NCI-H510A treated with DMSO at 0.1 percent for 48 hours (cell line): Measurements from ENCODE around the gene DUOXA1.

Experiments used
- DNase-seq: peaks from one replicate; lab custom pipeline; 2025; lab: John Stamatoyannopoulos, UW

DUOXA1 gene, protein sequence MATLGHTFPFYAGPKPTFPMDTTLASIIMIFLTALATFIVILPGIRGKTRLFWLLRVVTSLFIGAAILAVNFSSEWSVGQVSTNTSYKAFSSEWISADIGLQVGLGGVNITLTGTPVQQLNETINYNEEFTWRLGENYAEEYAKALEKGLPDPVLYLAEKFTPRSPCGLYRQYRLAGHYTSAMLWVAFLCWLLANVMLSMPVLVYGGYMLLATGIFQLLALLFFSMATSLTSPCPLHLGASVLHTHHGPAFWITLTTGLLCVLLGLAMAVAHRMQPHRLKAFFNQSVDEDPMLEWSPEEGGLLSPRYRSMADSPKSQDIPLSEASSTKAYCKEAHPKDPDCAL

DNA sequence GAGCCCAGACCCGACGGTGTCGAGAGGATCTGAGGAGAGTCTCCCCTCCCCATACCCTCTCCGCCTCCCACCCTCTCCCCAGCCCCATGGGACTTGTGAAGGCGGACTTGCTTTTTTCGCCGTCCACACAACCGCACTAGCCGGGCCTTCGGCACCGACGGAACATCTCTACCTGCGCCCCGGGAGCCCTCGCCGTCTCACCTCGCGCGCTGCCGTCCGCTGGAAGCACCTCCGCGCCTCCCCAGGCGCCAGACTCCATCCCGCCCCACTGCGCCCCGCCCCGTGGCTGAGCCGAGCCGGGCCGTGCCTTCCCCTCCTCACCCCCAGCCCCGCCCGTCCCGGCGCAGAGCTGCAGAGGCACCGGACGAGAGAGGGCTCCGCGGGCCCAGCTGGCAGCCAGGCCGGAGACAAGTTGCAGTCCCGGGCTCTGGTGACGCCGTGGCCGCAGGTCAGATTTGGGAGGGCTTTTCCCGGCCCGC is at the start of gene DUOXA1, which contains the start of gene DUOX1:
DUOXA1 (minus strand) TSS at position 229 of the 479 bp plus-strand sequence. CDS start 6,865 bp downstream, outside the sequence.
DUOX1 (plus strand) TSS at position 344 of the 479 bp plus-strand sequence. CDS start 1,973 bp downstream, outside the sequence.
- no peak for DNase-seq

DNA sequence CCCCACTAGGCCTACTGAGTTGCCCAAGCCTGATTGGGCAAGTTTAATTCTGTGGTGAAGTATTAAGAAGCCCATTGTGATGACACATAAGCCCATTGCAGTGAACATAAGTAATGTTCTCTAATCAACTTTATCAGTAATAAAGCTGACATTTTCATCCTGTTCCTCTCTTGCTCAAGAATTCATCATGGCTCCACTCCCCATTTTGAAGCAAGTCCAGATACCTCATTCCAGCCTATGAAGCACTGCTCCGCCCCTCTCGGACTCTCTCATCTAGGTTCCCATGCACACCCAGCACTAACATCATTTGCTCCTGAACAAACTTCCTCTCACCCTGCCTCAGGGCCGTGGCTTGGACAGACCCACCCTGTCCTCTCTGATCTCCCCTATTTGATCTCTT is 47.6 kb upstream of the DUOXA1 start:
- DNase-seq, result no peak

DNA sequence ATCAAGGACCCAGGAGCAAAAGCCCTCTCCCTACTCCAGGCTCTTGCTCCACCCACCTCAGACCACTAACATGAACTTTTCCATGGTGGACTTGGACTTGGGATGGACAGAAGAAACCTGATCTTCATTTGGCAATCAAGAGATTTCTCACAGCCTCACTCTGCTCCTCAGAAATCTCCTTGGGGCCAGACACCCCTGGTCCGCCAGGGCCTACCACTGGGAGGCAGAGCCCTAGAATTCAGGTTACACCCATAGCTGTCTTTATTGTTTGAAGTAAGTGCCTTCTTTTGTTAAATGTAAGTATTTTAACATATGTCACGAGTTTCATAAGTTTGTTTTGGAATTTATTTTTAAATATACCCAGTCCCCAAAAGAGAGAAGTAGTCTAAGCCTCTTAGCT is 44.9 kb upstream of the DUOXA1 start:
- no peak for DNase-seq

DNA sequence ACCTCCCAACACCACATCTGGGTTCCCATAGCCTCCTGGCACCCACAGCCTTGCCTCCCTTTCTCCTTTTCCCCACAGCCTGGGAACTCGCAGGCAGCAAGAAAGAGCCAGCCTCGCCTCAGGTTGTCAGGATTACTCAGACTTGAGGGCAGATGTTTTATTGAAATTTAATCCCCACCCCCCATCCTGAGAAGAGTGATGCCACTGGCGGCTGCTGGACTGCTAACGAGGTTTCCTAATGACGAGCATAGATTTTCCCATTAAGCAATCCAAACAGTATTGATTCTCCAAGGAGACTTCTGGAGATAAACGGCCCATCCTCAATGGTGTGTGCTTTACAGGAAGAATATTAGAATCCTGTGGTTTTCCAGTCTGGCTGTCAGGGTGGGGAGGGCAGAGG is 44.4 kb upstream of the DUOXA1 start:
- no peak for DNase-seq

DNA sequence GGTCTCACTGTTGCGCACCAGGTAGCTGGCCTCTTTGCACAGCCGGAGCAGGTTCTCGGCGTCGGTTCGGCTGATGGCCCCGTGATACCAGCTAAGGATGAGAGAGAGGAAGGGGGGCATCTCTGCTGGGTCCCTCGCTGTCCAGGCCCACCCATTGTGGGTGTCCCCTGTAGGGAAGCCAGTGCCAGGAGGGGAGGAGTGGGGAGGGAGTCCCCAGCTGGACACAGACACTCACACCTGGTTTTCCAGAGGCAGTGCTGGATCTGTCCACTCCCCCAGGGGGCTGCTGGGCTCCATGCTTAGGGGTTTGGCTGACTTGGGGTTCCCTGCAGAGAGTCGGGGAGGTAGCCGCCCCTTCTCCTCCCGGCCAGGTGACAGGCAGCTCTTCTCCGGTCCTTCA is 42.2 kb upstream of the DUOXA1 start:
- no peak for DNase-seq

DNA sequence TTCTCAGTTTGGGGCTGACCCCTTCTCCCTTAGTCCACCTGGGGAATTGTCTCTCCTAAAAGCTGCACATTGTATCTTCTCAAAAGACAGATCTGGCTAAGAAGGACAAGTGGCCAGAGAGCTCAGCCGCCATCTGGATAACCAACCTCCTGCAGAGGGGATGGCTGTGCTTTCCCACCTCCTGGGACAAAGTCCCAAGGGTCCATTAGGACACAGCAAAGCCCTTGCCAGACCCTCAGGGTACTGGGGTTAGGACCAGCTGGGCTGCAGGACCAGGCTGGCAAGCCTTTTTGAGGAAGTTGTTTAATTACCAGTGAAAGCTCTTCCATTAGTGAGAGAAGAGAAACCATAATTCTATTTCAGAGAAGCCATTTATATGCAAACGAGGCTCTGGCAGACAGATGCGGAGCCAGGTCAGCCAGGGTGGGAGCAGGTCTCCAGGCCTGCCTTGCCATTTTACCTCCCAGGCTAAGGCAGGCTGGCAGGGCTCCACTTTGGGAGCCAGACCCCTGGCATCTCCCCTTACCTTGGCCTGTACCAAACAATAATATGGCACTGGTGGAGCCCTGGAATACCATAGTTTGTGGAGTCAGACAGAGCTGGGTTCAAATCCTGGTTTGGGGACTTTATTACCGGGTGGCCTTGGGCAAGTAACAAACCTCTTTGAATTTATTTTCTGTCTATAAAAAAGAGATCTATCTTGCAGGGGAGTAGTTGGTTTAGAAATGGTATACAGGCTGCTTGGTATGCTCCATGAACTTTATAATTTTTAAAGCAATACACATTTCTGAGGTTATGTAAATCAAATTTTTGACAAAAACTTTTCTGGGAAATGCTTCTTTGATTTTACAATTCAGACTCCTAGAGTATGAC is 40.2 kb upstream of the DUOXA1 start:
- no peak for DNase-seq

DNA sequence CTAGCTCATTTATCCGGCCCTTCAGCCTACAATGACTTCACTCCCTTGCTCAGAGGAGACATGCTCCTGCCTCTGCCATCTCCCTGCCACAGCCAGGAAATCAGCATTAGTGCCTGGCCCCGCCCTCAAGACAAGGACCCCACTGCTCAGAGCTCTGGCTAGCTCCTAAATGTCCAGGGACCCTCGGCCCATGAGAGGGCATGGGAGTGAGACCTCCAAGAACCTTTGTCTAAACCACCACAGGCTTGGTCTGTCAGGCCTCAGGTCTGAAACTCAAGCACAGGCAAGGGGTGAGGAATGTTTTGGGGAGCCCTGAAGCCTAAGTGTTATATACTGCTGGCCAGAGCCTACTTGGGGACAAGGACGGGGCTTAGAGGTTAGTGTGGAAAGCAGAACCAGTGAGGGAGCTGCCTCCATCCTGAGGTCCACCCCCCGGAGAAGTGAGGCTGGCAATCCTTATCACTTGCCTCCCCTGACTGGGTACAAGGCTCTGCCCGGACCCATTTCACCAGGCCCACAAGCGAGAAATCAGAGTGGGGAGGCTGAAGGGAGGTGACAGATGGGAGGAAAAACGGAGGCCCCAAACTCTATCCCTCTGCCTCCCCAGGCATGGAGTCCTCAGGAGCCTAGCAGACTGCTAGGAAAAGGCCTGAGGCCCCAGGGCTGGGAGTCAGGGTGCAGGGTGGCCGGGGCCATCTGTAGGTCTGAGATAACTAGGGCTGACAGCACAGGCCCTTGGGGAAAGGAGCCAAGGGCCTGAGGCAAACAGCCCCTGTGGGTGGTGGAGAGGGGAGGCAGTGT is 39.3 kb upstream of the DUOXA1 start:
- DNase-seq, result no peak

DNA sequence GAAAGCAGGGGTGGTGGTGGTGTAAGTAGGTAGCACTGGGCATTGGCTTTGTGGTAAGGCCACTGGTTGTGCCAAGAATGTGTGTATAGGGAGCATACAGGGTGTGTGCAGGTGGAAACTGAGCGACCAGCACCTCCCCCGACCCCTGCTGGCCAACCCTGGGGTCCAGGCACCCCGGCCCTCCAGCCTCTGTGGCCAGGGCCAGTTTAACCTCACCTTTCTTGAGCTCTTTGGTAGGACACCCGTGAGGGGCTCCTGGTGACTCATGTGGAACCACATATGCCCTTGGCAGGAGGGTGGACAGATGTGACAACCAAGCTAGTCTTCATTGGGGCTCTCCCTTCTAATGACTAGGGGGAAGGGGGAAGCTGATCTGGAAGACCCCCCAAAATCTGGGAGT is 38.6 kb upstream of the DUOXA1 start:
- no peak for DNase-seq

DNA sequence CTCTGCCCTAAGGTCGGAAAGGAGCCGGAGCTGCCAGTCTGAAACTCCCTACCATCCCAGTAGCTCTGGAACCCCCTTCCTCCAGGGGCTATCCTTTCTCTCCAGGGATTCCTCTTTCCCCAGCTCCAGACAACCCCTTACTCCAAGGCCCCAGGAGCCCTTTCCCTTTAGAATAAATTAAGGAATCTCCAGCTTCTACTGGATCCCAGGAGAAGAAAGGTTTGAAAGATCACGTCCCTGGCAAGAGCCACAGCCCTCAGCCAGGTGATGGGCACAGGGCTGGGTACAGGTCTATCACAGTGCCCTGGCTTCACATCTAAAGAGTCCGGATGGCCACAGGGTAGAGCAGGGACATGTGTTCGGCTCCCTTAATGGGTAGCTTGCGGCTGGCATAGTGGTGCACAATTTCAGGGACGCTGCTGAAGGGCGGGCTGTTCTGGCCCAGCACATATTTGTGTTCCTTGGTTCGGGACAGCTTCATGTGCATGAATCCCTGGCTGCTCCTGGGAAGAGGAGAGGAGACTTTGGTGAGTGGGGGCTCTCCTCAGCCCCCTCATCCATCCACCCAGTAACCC is 38.0 kb upstream of the DUOXA1 start:
- DNase-seq, result no peak

DNA sequence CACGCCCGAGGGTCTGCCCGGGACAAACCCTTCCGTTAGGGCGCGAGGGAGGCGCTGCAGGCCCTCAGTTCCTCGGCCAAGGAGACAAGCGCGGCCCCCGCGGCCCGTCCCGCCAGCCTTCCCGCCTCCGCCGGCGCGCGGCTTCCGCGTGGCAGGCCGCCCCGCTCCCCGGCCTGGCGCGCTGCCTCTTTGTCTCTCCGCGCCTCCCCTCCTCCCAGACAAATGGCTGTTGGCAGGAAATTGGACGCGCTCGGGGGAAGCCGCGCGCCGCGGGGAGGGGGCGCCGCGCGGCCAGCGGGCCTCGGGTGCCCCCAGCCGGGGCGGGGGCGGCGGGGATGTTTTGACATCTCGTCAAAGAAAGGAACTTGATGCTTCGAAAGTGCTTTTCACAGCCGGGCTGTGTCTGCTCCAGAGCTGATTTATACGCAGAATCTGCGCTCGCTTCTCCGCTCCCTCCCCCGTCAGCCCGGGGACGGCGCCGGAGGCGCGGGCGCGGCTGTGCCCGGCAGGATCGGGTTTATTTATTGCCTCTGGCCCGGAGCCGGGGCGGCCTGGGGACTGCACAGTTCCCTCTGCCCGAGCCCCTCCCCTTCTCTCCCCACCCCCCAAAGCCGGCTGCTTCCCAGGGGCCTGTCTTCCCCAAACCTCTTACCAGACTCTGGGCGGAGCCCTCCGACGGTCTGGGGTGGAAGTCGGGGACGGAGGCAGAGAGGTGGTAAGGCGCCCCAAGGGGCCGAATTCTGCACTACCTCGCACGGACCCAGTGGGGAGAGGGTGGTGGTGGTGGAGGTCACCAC is 37.4 kb upstream of the DUOXA1 start:
- DNase-seq, result peak; percentile 42

DNA sequence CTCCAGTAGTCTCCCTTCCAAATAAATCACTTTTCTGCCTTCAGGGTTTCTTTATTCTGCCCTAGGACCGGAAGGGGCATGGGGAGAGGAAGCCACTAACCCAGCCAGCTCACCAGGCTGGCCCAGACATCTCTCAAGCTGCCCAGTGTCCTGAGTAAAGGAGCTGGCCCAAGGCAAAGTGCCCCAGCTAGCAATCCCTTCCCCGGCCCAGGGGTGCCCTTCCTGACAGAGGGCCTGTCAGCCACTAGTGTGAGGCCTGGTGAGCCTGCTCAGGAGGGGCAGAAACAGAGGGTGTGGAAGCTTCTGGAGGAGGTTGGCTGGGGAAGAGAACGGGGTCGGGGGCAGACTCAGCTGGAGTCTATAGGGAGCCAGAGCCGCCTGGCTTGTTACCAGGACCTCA is 35.9 kb upstream of the DUOXA1 start:
- DNase-seq, result no peak

DNA sequence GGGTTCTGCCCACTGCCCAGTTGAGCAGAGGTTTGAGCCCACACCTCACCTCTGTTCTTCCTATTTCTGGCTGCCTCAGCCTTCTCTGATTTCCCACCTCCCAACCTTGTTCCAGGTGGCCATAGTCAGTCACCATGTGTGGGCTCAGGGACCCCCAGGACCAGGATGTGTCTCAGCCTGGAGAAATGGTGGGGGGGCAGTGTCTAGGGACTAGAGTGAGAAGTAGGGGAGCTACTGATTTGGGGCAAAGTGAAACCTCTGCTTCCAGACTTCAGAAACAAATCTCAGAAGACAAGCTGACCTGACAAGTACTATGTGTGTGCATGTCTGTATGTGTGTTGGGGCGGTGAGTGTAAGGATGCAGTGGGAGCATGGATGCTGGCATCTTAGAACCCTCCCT is 35.2 kb upstream of the DUOXA1 start:
- no peak for DNase-seq

DNA sequence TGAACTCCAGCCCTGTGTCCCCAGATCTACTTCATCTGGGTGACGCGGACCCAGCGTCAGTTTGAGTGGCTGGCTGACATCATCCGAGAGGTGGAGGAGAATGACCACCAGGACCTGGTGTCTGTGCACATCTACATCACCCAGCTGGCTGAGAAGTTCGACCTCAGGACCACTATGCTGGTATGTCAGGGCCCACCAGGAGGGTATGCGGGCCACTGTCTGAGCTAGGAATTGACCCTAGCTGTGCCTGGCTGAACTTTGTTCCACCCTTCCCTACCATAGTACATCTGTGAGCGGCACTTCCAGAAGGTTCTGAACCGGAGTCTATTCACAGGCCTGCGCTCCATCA is 33.8 kb upstream of the DUOXA1 start:
- no peak for DNase-seq

DNA sequence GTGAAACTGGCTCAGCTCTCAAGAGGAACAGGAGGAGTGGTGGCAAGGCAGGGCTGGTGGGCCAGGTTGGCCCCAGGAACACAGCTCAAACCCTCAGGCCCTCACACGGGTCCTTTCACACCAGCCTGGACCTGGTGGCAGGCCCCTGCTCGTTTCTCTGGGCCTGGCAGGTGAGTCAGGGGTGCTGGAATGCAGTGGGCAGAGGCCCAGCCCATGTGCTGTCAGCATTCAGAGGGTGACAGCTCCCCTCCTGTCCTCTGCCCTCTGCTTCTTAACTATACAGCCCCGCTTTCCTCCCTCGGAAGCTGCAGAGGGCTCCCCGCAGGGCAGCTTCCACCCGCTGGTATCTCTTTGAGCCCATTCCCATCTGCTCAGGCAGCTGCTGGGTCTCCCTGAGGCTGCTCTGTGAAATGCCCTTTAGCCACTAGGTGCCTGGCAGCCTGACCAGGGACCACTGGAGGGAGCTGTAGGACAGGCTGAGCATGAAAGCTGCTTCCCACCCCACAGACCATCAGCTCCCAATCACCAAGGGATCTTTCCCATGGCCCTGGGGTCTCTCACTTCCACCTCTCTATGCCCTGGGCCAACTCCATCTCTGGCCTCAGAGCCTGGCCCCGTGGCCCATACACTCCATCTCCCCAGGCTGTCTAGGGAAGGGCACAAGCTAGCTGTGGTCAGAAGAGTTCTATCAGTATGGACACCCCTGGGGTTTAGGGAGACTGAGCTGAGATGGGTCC is 33.3 kb upstream of the DUOXA1 start:
- peak; percentile 20 for DNase-seq

DNA sequence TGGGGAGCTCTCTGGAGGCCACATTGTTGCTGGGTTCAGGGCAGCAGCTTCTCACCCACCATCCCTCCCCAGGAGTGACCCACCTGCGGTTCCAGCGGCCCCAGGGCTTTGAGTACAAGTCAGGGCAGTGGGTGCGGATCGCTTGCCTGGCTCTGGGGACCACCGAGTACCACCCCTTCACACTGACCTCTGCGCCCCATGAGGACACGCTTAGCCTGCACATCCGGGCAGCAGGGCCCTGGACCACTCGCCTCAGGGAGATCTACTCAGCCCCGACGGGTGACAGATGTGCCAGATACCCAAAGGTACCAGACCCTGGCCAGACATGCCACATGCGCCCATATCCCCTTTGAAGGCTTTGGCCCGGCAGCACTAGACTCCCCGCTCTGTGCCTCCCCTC is 32.0 kb upstream of the DUOXA1 start:
- no peak for DNase-seq

DNA sequence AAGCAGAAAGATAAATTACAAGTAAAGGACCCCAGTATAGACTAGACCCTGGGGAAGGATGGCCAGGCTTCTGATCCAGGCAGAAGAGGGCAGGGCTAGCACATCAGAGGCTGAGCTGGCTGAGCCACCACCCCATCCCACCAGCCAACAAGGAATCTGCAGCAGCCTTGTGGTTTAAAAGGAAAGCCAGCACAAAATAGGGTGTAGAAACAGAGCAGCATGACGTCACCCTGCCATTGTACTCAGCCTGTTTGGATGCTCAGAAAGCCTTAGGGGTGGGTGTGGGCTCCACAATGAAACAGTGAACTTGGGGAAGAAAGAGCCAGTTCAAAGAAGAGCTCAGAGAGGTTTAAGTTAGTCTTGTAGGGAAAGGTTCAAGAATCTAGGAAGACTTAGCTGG is 28.3 kb upstream of the DUOXA1 start:
- DNase-seq, result no peak

DNA sequence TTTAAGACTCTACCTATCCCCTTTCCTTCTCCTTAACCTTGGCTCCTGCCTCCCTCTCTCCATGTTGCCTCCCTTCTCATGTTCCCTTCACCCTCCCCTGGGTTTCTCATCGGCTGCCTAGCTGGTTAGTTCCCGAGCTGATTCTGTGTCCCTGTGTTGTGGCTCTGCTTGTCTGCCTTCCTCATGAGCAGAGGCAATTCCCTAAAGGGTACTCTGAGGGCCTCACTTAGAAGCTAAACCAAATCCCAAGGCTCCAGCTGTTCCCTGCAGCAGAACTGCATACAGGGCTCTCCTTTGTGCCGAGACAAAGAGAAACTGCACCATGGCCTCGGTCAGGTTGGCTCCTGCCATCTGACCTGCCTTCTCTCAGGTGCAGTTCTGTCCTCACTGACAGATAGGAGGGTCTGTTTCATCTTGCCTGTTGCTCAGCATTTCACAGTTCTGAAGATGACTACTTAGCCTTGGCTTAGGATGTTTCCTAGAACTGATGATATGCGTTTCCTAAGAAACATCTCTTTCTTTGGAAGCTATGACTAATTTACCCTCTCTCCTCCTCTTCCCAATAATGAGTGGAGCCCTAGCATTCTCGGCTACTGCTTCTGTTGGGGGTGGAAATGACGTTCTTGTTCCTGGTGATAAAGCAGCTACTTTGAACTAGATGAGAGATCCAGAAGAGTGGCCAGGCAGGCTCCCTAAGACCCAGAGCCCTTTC is 27.2 kb upstream of the DUOXA1 start:
- DNase-seq, result no peak

DNA sequence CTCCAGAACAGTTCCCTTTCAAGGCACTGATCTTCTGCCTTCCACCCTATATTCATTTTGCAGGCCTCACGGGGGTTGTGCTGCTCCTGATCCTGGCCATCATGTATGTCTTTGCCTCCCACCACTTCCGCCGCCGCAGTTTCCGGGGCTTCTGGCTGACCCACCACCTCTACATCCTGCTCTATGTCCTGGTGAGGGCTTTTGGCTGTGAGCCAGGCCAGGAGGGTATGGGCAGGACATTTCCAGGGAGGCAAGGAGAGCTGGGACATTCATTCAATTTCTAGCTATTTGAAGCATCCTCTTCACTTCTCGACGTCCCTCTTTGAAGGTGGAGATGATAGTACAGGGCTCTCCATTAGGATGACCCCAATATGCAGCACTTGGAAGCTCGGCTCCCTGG is 26.1 kb upstream of the DUOXA1 start:
- DNase-seq, result no peak

DNA sequence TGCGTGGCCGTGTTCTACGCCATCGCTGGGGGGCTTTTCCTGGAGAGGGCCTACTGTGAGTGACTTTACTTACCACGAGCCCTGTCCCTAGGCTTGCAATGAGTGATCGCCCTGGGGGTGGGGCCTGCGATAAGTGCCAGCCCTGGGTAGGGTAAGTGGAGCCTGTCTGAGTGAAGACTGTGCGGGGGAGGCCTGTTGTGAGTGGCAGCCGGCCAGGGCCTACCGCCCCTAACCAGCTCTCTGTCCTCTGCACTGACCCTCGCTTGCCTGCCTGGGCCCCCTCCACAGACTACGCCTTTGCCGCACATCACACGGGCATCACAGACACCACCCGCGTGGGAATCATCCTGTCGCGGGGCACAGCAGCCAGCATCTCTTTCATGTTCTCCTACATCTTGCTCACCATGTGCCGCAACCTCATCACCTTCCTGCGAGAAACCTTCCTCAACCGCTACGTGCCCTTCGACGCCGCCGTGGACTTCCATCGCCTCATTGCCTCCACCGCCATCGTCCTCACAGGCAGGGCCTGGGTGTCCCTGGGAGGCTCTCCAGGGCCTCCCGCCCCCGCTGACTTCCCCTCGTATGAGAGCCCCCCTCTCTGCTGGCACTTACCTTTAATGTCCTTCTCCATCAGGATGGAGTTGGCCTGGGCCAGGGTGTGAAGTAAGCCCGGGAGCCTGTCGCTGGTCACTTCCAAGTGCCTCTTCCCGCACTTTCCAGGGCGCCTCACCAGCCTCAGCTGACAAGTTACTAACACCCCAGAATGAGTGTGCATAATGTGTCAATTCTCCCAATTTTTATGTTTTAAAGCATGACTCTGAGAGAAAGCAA is 22.5 kb upstream of the DUOXA1 start:
- DNase-seq, result no peak
